ENCODE data around the gene SLA2.
"Not testable (repeated sequence)": the region's sequence is repeated elsewhere in the genome, so short reads cannot be mapped to it uniquely, and the experiment has no call there.

The SLA2 gene

GRCh38 chr20:36682311-36682710 is 36.3 kb upstream of the SLA2 start:
- no peak for TF ChIP-seq CTCF (IDR thresholded peaks at IDR 0.05; ENCODE audit: low read depth, low read length)
- no peak for DNase-seq (ENCODE audit: low read depth in 2 of 2)
- no peak overlapping the region for H3K4me3 ChIP-seq (replicated peaks in 1 of 2; ENCODE audit: low read depth in 2 of 2, low read length in 2 of 2)

- TF ChIP-seq CTCF (IDR thresholded peaks at IDR 0.05; ENCODE audit: low read depth, low read length), result no peak
- no peak for DNase-seq (ENCODE audit: low read depth in 2 of 2)
- no peak overlapping the region for H3K4me3 ChIP-seq (replicated peaks in 1 of 2; ENCODE audit: low read depth in 2 of 2, low read length in 2 of 2)
Measured at GRCh38 chr20:36677422-36677771, 31.4 kb upstream of the SLA2 start.

GRCh38 chr20:36676701-36677421 is 30.9 kb upstream of the SLA2 start:
- no peak overlapping the region for H3K4me3 ChIP-seq (replicated peaks in 1 of 2; ENCODE audit: low read depth in 2 of 2, low read length in 2 of 2)
- no peak for DNase-seq (ENCODE audit: low read depth in 2 of 2)
- TF ChIP-seq CTCF (IDR thresholded peaks at IDR 0.05; ENCODE audit: low read depth, low read length), result no peak

GRCh38 chr20:36675545-36675944 is 29.5 kb upstream of the SLA2 start:
- H3K4me3 ChIP-seq (replicated peaks in 1 of 2; ENCODE audit: low read depth in 2 of 2, low read length in 2 of 2); DNase-seq (ENCODE audit: low read depth in 2 of 2): not testable (repeated sequence)

GRCh38 chr20:36672991-36673390 is 27.0 kb upstream of the SLA2 start:
- no peak for DNase-seq (ENCODE audit: low read depth in 2 of 2)
- no peak for TF ChIP-seq CTCF (IDR thresholded peaks at IDR 0.05; ENCODE audit: low read depth, low read length)
- no peak overlapping the region for H3K4me3 ChIP-seq (replicated peaks in 1 of 2; ENCODE audit: low read depth in 2 of 2, low read length in 2 of 2)

GRCh38 chr20:36670665-36671357 is 24.8 kb upstream of the SLA2 start:
- no peak overlapping the region for H3K4me3 ChIP-seq (replicated peaks in 1 of 2; ENCODE audit: low read depth in 2 of 2, low read length in 2 of 2)
- no peak for DNase-seq (ENCODE audit: low read depth in 2 of 2)
- no peak for TF ChIP-seq CTCF (IDR thresholded peaks at IDR 0.05; ENCODE audit: low read depth, low read length)

GRCh38 chr20:36666181-36666740 is 20.3 kb upstream of the SLA2 start:
- TF ChIP-seq CTCF (IDR thresholded peaks at IDR 0.05; ENCODE audit: low read depth, low read length), result no peak
- DNase-seq (ENCODE audit: low read depth in 2 of 2), result peak; percentile 39 to 54
- no peak overlapping the region for H3K4me3 ChIP-seq (replicated peaks in 1 of 2; ENCODE audit: low read depth in 2 of 2, low read length in 2 of 2)
